Breast epithelium (tissue), 4 donors: ENCODE measurements around the gene FGF4. TPM values are rescaled to one million over a fixed set of nuclear protein-coding genes. Genes with fewer than 3 reads are reported as not detected.

ENCODE experiments used
- DNase-seq, 2 donors: peaks; one replicate each; pipeline ENCODE4 v3.0.0-alpha.2; 2019; ENCODE audit warnings: low spot score in 2 of 2
- H3K27ac ChIP-seq, 2 donors: fragments of 200-600 bp; sonication (generic) in 1 of 2; one replicate each; pipeline ENCODE4 v1.5.1; 2016 to 2019; ENCODE audit warnings: mild to moderate bottlenecking in 1 of 2
- H3K27me3 ChIP-seq, 2 donors: fragments of 200-600 bp; sonication (generic) in 1 of 2; one replicate each; pipeline versions ENCODE4 v1.5.1 to v1.6.0; 2017 to 2019; ENCODE audit warnings: control low read depth in 1 of 2, mild to moderate bottlenecking in 1 of 2
- H3K36me3 ChIP-seq: fragments of 200-600 bp; one replicate; pipeline ENCODE4 v1.5.1; 2019
- H3K4me1 ChIP-seq, 2 donors: fragments of 200-600 bp; sonication (generic); one replicate each; pipeline ENCODE4 v1.5.1; 2016 to 2019; ENCODE audit warnings: control low read depth in 1 of 2
- H3K4me3 ChIP-seq, 3 donors: fragments of 200-600 bp; sonication (generic); 1 replicate in 2 of 3; 2 replicates in 1 of 3; pipeline ENCODE4 v1.5.1; 2016 to 2019; ENCODE audit warnings: mild to moderate bottlenecking in 3 of 3, moderate library complexity in 2 of 3
- H3K9me3 ChIP-seq, 2 donors: fragments of 200-600 bp; sonication (generic) in 1 of 2; one replicate each; pipeline ENCODE4 v1.5.1; 2016 to 2019; ENCODE audit warnings: control low read depth in 1 of 2
- POLR2A ChIP-seq: fragments of 450-650 bp; IDR thresholded peaks from one replicate; pipeline ENCODE4 v1.6.1; 2016; ENCODE audit warnings: antibody characterized with exemption, mild to moderate bottlenecking, moderate library complexity
- POLR2AphosphoS5 ChIP-seq, 3 donors: sonication (generic); formaldehyde crosslinking; IDR thresholded peaks; one replicate each; pipeline ENCODE4 v1.6.1; 2017; ENCODE audit warnings: antibody characterized with exemption in 3 of 3
- intact Hi-C: fragments of 100-400 bp; cut with DNase I; formaldehyde crosslinking; loops from one replicate; pipeline ENCODE4 v1.15.1; 2023; ENCODE audit warnings: low total_unique reads
- total RNA-seq, 3 donors: library from RNA; depleted of rRNA; stranded (reverse); fragments of >200 nt; gene quantifications; one replicate each; pipeline ENCODE4 v1.1.0, GENCODE V29; 2016
- TF ChIP-seq, protein P1 (sequence below), 3 donors: fragments of 450-650 bp; IDR thresholded peaks; one replicate each; pipeline ENCODE4 v1.5.1; 2016 to 2017; ENCODE audit warnings: antibody characterized with exemption in 3 of 3, mild to moderate bottlenecking in 3 of 3, moderate library complexity in 3 of 3

Gene FGF4
- total RNA-seq, 3 donors from 2014 or later = not detected

DNA sequence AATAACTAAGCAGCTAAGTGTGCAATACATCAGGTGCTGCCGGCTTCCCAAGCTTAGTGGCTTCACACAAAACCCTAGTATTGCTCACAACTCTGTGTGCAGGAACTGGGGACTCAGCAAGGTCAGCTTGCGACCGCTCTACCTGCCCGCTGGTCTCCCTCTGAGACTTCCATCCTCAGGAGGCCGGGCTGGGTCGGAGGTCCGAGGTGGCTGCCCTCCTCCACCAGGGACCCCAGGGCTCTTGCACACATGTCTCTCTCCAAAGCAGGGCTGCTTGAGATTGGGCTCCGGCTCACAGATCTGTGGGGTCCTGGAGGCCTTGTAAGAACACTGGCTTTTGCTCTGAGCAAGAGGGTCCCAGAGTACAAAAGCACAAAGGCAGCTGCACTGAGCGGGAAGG, 45.9 kb downstream of the FGF4 start:
- Histone ChIP-seq H3K36me3 (no peaks in the 10 kb centered on the region), H3K4me3 (no peak overlapping the region), H3K9me3 (peaks cover under 1 to 5% of the 10 kb centered on the region in 2 donors), H3K4me1 (no peaks in the 10 kb centered on the region), H3K27me3 (peaks cover 3 to 10% of the 10 kb centered on the region in 2 donors), H3K27ac (no peak overlapping the region)
- intact Hi-C loops = no loop called here
- no peak for DNase-seq
- TF ChIP-seq, protein P1, sequence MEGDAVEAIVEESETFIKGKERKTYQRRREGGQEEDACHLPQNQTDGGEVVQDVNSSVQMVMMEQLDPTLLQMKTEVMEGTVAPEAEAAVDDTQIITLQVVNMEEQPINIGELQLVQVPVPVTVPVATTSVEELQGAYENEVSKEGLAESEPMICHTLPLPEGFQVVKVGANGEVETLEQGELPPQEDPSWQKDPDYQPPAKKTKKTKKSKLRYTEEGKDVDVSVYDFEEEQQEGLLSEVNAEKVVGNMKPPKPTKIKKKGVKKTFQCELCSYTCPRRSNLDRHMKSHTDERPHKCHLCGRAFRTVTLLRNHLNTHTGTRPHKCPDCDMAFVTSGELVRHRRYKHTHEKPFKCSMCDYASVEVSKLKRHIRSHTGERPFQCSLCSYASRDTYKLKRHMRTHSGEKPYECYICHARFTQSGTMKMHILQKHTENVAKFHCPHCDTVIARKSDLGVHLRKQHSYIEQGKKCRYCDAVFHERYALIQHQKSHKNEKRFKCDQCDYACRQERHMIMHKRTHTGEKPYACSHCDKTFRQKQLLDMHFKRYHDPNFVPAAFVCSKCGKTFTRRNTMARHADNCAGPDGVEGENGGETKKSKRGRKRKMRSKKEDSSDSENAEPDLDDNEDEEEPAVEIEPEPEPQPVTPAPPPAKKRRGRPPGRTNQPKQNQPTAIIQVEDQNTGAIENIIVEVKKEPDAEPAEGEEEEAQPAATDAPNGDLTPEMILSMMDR (IDR thresholded peaks at IDR 0.05) = no peak
- TF ChIP-seq POLR2A (no peak), POLR2AphosphoS5 (IDR thresholded peaks at IDR 0.05) (no peak)

DNA sequence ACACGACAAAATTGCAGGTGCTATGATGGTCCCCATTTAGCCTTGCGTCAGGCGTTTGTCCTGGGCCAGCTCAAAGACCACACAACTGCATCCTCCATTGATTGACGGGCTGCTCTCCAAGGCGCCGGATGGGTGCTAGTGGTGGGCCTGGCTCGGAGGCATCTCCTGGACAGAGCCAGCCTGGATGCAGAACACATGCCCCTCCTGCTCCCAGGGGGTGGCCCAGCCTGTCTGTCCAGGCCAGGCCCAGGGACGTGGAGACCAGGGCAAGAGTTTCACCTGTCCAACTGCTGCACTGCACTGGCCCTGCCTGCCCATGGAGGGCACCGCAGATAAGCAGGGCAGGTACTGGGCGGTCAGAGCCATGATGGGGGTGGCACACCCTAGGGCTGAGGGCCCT, 47.9 kb downstream of the FGF4 start:
- H3K9me3 ChIP-seq = no peaks in the 10 kb centered on the region
- no peak for DNase-seq
- no peak for TF ChIP-seq POLR2A
- no peak for TF ChIP-seq POLR2AphosphoS5 (IDR thresholded peaks at IDR 0.05)
- TF ChIP-seq, protein P1 (IDR thresholded peaks at IDR 0.05) = no peak
- no peak overlapping the region for H3K4me3 ChIP-seq
- H3K27me3 ChIP-seq = peaks cover 3 to 16% of the 10 kb centered on the region in 2 donors
- intact Hi-C loops = no loop called here
- H3K4me1 ChIP-seq = no peaks in the 10 kb centered on the region
- no peaks in the 10 kb centered on the region for H3K36me3 ChIP-seq
- H3K27ac ChIP-seq = no peak overlapping the region

DNA sequence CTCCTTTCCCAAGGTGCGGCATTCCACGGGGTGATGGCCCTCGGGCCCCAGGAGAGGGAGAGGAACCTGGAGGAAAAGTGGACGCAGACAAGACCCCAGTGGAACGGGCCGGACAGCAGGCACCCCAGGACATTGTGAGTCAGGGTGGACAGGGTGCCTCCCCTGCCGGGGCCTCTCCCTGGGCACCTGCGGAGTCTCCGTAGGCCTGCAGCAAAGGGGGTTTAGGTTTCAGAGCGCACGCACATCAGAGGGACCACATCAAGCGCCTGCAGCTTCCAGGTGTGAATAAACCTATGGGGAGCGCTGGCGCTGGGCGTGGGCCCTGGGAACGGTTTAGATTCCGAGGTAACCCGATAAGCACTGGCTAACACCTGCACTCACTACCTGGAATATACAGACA, 48.7 kb downstream of the FGF4 start:
- no peak for DNase-seq
- TF ChIP-seq POLR2A (no peak), POLR2AphosphoS5 (IDR thresholded peaks at IDR 0.05) (no peak)
- TF ChIP-seq, protein P1 (IDR thresholded peaks at IDR 0.05) = no peak
- Histone ChIP-seq H3K4me1 (no peaks in the 10 kb centered on the region), H3K27me3 (peaks cover 3 to 23% of the 10 kb centered on the region in 2 donors), H3K9me3 (no peaks in the 10 kb centered on the region), H3K27ac (no peak overlapping the region), H3K36me3 (no peaks in the 10 kb centered on the region), H3K4me3 (no peak overlapping the region)
- intact Hi-C loops = no loop called here

- no peak for DNase-seq
- TF ChIP-seq, protein P1 (IDR thresholded peaks at IDR 0.05) = no peak
- TF ChIP-seq POLR2AphosphoS5 (IDR thresholded peaks at IDR 0.05) (no peak), POLR2A (no peak)
- Histone ChIP-seq H3K9me3 (no peaks in the 10 kb centered on the region), H3K4me1 (no peaks in the 10 kb centered on the region), H3K27me3 (peaks cover 3 to 25% of the 10 kb centered on the region in 2 donors), H3K36me3 (no peaks in the 10 kb centered on the region), H3K4me3 (no peak overlapping the region), H3K27ac (no peak overlapping the region)
- intact Hi-C loops = no loop called here
Observed at GRCh38 chr11:69726019-69726418, 49.1 kb downstream of the FGF4 start.

GRCh38 chr11:69721745-69722144, 53.4 kb downstream of the FGF4 start:
- H3K27me3 ChIP-seq = peaks cover 3 to 49% of the 10 kb centered on the region in 2 donors

GRCh38 chr11:69721106-69721505, 54.0 kb downstream of the FGF4 start:
- no peak overlapping the region for H3K4me3 ChIP-seq
- TF ChIP-seq, protein P1 (IDR thresholded peaks at IDR 0.05) = no peak
- TF ChIP-seq POLR2AphosphoS5 (IDR thresholded peaks at IDR 0.05) (no peak), POLR2A (no peak)
- no peaks in the 10 kb centered on the region for H3K36me3 ChIP-seq
- peaks cover under 1 to 49% of the 10 kb centered on the region in 2 donors for H3K27me3 ChIP-seq
- no peaks in the 10 kb centered on the region for H3K4me1 ChIP-seq
- intact Hi-C loops = no loop called here
- no peak for DNase-seq
- H3K9me3 ChIP-seq = no peaks in the 10 kb centered on the region
- H3K27ac ChIP-seq = no peak overlapping the region

More at GRCh38 chr11:69721745-69722144, 53.4 kb downstream of the FGF4 start:
- DNase-seq = no peak
- Histone ChIP-seq H3K4me1 (no peaks in the 10 kb centered on the region), H3K9me3 (no peaks in the 10 kb centered on the region), H3K4me3 (no peak overlapping the region), H3K27ac (no peak overlapping the region), H3K36me3 (no peaks in the 10 kb centered on the region)
- no peak for TF ChIP-seq POLR2AphosphoS5 (IDR thresholded peaks at IDR 0.05)
- intact Hi-C loops = no loop called here
